NCI-H2196 treated with DMSO at 0.1 percent for 48 hours (cell line): Measurements from ENCODE around the gene PDE4D.
"Not testable (repeated sequence)": the region's sequence is repeated elsewhere in the genome, so short reads cannot be mapped to it uniquely, and the experiment has no call there.

Experiments
- DNase-seq: peaks from one replicate; lab custom pipeline; 2025; ENCODE audit not compliant: unreplicated experiment; lab: John Stamatoyannopoulos, UW

PDE4D gene

DNA sequence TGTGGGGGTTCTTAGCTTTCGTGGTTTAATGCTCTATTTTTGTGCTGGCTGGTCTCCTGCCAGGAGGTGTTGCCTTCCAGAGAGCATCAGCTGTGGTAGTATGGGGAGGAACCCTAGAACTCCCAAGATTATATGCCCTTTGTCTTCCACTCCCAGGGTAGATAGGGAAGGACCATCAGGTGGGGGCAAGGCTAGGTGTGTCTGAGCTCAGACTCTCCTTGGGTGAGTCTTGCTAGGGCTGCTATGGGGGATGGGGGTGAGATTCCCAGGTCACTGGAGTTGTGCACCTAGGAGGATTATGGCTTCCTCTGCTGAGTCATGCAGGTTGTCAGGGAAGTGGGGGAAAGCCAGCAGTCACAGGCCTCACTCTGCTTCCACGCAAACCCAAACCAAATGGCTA lies 584.8 kb downstream of the PDE4D start:
- not testable (repeated sequence) for DNase-seq

- DNase-seq: not testable (repeated sequence)
Measured at GRCh38 chr5:59303289-59303716, 590.2 kb downstream of the PDE4D start.

DNA sequence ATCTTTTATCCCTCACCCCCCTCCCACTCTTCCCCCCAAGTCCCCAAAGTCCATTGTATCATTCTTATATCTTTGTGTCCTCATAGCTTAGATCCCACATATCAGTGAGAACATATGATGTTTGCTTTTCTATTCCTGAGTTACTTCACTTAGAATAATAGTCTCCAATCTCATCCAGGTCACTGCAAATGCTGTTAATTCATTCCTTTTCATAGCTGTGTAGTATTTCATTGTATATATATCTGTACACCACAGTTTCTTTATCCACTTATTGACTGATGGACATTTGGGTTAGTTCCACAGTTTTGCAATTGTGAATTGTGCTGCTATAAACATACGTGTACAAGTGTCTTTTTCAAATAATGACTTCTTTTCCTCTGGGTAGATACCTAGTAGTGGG lies 591.0 kb downstream of the PDE4D start:
- DNase-seq: not testable (repeated sequence)

DNA sequence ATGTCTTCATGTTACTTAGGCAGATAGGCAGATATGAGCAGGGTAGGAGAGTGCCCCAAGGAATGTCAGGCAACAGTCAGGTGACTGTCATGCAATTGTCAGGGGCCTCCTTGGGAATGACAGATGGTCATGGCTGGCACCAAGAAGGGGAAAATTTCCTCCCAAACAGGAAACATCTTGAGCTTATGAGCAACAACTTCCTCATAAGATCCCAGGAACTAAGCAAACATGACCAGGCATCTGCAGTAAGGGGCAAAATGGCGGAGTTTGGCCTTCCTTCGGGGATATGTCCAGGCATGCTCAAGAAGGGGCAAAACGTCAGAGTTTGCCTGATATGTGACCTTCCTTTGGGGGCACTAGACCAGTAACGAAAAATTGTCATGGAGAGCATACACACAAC lies 591.8 kb downstream of the PDE4D start:
- no peak for DNase-seq

GRCh38 chr5:59300930-59301329 lies 592.6 kb downstream of the PDE4D start:
- no peak for DNase-seq

- DNase-seq: no peak
Measured at GRCh38 chr5:59299006-59299405, 594.5 kb downstream of the PDE4D start.

GRCh38 chr5:59296317-59297264 lies 596.9 kb downstream of the PDE4D start:
- no peak for DNase-seq

DNA sequence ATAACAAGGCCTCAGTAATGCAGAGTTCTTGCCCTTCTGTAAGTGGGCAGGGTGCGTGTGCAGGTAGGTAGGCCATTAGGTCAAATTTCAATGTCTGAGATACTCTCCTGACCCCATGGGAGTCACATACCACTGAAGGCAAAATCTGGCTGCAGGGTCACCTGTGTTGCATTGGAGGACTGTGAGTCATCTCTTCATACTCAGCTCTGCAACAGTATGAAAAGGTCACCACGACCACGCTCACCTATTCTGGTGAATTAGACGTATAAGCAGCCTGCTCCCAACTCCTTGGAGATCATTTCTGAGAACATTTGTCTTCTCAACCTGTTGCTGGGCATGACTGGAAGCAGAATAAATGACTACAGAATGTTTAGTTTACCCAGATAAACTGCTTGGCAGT lies 599.8 kb downstream of the PDE4D start:
- DNase-seq: no peak

DNA sequence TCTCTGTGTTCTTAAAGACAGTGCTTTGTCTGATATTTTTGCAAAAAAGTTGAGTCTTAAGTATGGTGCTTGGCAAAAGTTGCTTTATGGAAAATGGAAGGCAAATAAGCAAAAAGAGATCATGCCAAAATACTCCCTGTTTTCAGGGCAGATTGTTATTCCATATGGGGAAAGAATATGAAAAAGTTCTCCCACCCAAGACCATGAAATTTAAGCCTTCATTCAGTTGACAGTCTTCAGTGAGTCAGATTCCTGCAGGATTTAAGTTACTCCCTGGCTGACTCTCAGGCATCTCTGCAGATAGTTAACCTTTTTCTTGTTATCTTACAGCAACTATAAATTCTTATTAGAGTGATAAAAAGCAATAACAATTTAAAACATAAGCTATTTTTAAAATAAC lies 601.6 kb downstream of the PDE4D start:
- no peak for DNase-seq

DNA sequence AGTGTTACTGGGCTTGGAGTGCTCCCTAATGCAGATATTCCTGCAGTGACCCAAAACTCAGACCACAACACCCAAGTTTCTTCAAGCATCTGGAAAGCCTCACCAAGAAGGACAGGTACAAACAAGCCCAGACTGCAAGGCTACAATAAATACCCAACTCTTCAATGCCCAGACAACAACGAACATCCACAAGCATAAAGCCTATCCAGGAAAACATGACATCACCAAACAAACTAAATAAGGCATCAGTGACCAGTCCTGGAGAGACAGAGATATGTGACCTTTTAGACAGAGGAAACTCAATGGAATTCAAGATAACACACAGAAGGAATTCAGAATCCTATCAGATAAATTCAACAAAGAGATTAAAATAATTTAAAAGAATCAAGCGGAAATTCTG lies 605.6 kb downstream of the PDE4D start:
- DNase-seq: no peak

DNA sequence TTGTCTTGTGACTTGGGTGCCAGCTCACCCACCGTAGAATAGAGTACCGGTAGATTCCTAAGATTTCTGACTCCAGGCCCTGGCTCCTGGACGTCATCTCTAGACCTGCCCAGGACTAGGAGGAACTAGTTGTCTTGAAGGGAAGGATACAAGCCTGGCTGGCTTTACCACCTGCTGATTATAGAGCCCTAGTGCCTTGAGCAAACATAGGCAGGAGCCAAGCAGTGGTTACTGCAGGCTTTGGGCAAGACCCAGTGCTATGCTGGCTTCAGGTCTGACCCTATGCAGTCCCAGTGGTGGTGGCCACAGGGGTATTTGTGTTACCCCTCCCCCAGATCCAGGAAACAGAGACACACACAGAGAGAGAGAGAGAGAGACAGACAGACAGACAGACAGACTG lies 606.2 kb downstream of the PDE4D start:
- DNase-seq: no peak

DNA sequence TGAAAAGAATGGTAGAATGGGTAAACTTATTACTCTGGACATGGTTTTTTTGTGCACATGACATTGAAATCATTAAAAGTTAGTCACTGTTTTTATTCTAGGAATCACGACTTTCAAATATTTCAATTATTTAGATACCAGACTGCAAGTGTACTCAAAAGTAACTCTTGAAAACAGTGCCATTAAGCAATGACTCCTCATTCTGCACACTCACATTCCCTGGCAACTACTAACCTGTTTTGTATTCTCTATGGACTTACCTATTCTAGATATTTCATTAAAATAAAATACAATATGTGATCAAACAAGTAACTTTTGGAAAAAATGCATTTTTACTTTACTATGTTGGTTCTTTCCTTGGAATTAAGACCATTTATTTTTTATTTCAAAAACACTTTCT lies 607.0 kb downstream of the PDE4D start:
- no peak for DNase-seq

GRCh38 chr5:59285300-59286016 lies 608.1 kb downstream of the PDE4D start:
- no peak for DNase-seq

DNA sequence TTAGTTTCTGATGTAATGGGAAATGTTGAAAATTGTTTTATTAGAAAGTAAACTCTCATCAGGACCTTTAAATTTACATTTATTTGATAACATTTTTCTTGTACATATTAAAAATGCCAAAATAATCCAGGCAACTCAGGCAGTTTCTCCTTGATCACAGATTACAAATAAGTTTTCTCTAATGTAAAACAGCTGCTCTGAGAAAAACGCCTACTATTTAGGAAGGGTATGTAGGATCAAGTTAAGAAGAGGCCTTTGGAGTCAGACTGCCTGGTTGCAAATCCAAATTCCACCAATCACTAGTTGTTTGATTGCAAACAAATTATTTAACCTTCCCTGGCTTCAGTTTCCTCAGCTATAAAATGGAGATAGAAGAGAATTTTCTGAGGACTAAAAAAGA lies 610.8 kb downstream of the PDE4D start:
- DNase-seq: no peak

DNA sequence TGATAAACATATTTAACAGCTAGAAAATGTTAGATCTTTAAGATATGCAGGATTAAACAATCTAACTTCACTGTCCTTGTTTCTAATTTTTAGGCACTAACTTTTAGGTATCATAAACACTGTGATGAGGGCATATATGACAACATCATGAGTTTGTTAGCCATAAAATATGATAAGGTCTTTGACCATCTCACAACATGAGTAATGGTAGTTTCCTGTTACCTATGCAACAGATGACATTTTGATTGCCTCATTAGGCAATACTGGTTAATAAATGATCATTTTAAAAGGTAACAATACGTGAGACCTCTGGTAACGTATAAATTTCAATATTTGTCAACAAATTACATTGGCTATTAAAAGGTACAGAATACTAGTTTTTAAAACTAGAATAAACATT lies 613.5 kb downstream of the PDE4D start:
- no peak for DNase-seq

DNA sequence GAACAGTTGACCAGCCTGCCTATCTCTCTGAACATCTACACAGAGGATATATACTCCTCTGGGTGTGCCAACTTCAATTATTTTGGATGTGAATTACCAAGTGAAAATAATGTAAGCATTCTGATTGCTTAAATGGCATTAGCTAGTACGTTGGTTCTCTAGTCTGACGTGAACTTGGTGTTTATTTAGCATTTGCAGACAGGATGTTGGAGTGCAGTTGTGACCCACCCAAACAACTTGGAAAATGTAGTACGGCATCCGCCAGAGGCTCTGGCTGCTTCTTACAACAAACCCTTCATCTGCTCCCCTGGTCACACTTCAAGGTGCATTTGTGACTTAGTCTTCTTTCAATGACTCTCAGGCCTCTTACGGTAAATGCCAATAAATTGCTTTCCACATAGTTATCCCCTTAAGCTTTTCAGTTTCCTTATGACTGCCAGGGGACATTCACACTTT lies 616.6 kb downstream of the PDE4D start:
- DNase-seq: no peak

DNA sequence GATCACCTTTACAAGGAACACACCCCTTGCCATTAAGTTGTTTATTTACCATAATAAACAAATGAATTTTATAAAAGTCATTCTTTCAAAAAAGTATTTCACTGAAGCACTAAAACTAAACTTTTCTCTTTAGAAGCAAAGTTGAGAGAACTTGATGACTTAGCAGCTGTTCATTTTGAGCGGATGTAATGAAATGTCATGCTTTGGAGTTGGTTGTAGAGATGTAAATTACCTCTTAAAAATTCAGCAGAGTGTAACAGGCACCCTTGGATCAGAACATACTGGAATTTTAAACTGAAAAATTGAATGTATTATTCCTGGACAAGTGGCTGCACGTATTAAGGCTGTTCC lies 617.2 kb downstream of the PDE4D start:
- no peak for DNase-seq

GRCh38 chr5:59275510-59276324 lies 617.8 kb downstream of the PDE4D start:
- DNase-seq: no peak

DNA sequence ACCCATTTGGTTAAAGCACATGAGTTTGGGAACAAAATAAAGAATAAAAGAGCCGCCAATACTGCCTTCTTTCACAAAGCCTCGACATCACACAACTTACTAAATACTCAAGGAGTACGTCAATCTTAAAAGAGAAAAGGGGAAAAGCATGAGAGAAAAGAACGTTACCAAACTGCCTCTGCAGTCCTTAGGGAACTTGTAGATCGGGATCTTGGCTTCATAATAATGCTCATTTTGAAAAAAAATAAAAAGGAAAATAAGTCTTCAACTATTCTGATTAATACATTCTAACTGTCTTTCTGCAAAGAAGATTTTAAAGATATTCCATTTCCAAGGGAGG lies 618.4 kb downstream of the PDE4D start:
- DNase-seq: no peak

- no peak for DNase-seq
Measured at GRCh38 chr5:59274106-59274636, 619.4 kb downstream of the PDE4D start.

DNA sequence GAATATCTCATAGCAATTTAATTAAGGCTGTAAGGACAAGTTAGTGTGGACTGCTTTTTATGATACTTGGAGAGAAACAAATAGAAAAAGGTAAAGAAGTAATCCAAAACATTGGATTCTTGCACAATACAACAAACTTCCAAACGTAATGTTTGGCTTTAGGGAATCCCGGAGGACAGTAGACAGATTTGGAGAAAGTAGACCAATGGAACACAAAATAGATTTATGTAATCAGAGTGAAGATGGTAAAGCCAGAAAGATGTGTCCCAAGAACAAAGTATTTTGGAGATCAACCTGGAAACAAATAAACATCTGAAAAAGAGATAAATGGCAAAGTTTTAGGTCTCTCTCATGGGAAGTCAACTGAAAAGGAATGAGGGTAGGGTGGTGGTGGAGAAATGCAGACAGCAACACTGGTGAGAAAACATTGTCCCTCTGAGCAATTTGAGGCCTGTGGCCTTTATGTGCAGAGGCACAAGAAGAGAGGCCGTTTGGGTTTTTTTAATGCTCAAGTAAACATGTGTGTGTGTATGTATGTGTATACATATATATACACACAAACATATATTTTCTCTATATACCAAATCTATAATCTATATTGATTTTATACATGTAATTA lies 620.6 kb downstream of the PDE4D start:
- DNase-seq: no peak
